Urinary bladder (tissue), 4 donors: ENCODE data around the gene FMN1. TPM values are rescaled to one million over a fixed set of nuclear protein-coding genes. Genes with fewer than 3 reads are reported as not detected.
"Not testable (repeated sequence)": the region's sequence is repeated elsewhere in the genome, so short reads cannot be mapped to it uniquely, and the experiment has no call there.

ENCODE experiments used
- DNase-seq: peaks from one replicate; pipeline ENCODE4 v3.0.0-alpha.2; 2015; ENCODE audit errors: extremely low spot score
- H3K27ac ChIP-seq: one replicate; pipeline ENCODE4 v1.5.1; 2013; ENCODE audit warnings: low read depth, mild to moderate bottlenecking, moderate library complexity
- H3K36me3 ChIP-seq: one replicate; pipeline ENCODE4 v1.6.1; 2013; ENCODE audit warnings: mild to moderate bottlenecking, moderate library complexity; ENCODE audit not compliant: insufficient read depth
- H3K4me1 ChIP-seq: one replicate; pipeline ENCODE4 v1.6.1; 2013; ENCODE audit warnings: mild to moderate bottlenecking, moderate library complexity; ENCODE audit not compliant: insufficient read depth
- H3K4me3 ChIP-seq: one replicate; pipeline ENCODE4 v1.5.1; 2013; ENCODE audit warnings: low read depth, low read length
- WGBS: extraction: QIAGEN DNeasy Blood & Tissue Kit; methylation state at CpG from one replicate; pipeline ENCODE4 v1.1.7; 2013; 5-methylcytosine and 5-hydroxymethylcytosine counted together
- polyA plus RNA-seq: library from polyadenylated mRNA; stranded (reverse); fragments of 200-250 nt; gene quantifications from one replicate; pipeline ENCODE4 v1.2.3, GENCODE V29; 2013
- total RNA-seq: library from RNA; depleted of rRNA; stranded (reverse); fragments of >200 nt; gene quantifications from one replicate; pipeline ENCODE4 v1.2.3, GENCODE V29; 2014
- donor health status: healthy with polysubstance abuse.
- donor health status: healthy.

FMN1 gene
- total and polyA plus RNA-seq, 2 donors, result 0.95 to 6.2 TPM

DNA sequence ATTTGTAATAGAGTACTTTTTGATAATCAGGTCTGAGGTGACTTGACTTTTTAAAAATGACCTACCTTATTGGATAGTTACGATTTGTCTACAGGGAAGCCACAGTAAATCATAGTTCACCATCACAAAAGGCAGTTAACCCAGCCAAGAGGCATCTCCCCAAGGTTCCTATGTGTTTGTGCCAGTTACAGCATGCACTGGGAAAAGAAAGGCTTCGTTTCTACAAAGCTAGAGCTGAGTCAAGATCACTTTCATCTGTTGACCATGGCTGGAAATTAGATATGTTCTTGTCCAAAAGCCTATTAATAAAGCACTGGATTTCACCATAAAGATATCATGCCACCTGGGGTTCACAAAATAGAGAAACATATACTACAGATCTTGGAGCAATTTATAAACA, 336.8 kb downstream of the FMN1 start:
- H3K27ac ChIP-seq, result no peak overlapping the region
- no peak for DNase-seq
- no peak overlapping the region for H3K4me3 ChIP-seq
- 76% methylated on average over 2 of the region's 2 CpGs for WGBS
- H3K36me3 ChIP-seq, result no peaks in the 10 kb centered on the region
- no peaks in the 10 kb centered on the region for H3K4me1 ChIP-seq

DNA sequence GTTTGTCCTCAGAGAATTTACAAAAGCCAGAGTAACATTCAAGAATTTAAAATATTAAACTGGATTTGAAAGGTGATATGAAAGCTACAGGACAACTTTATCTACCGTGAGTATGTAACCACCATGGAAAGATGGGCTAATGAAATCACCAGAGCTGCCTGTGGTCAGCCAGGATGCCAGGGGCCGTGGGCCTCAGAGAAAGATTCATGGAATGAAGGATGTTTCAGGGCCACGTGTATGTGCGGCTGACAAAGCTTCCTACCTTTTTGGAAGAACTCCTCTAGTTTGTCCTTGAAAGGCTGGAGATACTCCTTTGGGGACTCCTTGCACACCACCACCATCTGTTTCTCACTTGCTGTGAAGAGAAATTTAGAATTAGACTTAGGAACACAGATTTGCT, 337.8 kb downstream of the FMN1 start:
- H3K4me1 ChIP-seq, result no peaks in the 10 kb centered on the region
- WGBS, result 79% methylated on average over 4 of the region's 4 CpGs
- no peak overlapping the region for H3K27ac ChIP-seq
- no peak overlapping the region for H3K4me3 ChIP-seq
- H3K36me3 ChIP-seq, result no peaks in the 10 kb centered on the region
- no peak for DNase-seq

DNA sequence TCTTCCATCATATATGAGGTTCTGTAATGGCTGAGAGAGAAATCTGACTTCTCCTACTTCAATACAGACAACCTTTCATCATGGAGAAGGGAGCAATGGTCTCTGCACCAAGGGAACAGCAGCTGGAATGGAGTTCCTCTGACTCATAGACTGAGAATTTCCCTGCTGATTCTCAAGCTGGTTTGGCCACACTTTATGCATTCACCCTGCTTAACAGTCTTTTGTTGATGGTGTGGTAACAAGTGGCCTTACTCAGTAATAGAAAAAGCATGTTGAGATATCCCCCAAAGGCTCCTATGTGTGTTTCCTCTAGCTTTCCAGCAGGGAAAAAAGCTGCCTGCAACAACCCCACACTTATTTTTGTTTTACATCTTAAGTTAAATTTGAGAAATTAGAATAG, 338.6 kb downstream of the FMN1 start:
- Histone ChIP-seq H3K4me3 (no peak overlapping the region), H3K36me3 (no peaks in the 10 kb centered on the region), H3K4me1 (no peaks in the 10 kb centered on the region), H3K27ac (no peak overlapping the region)
- DNase-seq, result no peak

DNA sequence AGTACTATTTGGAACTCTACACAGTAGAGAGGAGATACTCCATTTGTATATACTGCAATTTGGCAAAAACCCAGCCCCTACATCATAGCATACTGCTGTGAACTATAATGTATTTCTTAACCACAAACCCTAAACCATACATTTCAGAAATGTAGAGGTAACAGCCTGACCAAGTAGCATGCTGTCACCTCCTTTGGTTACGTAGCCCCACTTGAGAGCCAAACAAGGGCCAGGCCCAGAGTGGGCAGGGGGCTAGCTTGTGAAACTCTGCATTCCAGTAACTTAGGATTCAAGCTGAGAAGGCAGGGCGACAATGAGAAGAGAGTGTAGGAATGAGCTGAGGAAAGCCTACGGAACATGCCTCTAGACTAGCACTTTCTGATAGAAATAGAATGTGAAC, 340.9 kb downstream of the FMN1 start:
- no peak for DNase-seq

DNA sequence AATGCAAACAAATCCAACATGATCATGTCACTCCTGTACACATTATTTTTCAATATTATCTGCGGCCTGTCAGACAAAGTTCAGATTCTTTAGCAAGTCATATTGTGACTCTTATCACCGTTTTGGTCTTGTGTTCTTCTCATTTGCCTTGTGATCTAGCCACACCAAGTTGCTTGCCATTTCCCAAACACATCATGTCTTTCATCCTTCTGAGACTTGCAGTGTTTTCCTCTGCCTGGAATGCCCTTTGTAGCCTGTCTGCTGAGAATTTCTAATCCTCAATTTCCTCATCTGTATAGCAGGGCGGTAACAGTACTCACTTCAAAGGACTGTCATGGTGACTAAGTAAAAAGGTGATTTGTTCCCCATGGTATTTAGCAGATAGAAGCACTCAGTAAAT, 341.7 kb downstream of the FMN1 start:
- no peak overlapping the region for H3K4me3 ChIP-seq
- H3K4me1 ChIP-seq, result no peaks in the 10 kb centered on the region
- H3K27ac ChIP-seq, result no peak overlapping the region
- no peak for DNase-seq
- H3K36me3 ChIP-seq, result no peaks in the 10 kb centered on the region
- WGBS, result 87% methylated on average over 3 of the region's 3 CpGs

More for the DNA sequence above, 340.9 kb downstream of the FMN1 start:
- H3K27ac ChIP-seq, result no peak overlapping the region
- no peaks in the 10 kb centered on the region for H3K4me1 ChIP-seq
- no peaks in the 10 kb centered on the region for H3K36me3 ChIP-seq
- WGBS, result 97% methylated on average over 3 of the region's 3 CpGs
- H3K4me3 ChIP-seq, result no peak overlapping the region

DNA sequence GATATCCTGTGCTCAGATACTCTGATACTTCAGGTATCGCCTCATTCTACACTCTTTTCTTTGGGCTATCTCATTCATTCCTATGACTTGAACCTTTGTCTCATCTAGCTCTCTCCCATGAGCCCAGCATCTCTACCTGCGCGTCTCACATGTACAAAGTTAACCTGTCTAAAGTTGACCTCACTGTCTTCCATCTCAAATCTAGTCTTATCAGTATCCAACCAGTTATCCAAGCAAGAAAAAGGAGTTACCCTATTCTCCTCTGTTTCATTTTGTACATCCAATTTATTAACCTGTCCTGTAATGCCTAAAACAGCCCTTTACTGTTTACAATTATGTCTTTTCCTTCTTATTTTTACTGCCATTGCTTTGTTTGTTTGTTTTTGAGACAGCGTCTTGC, 342.5 kb downstream of the FMN1 start:
- Histone ChIP-seq H3K27ac (no peak overlapping the region), H3K4me1 (no peaks in the 10 kb centered on the region), H3K36me3 (no peaks in the 10 kb centered on the region), H3K4me3 (no peak overlapping the region)
- no peak for DNase-seq
- 97% methylated on average over 4 of the region's 4 CpGs for WGBS

DNA sequence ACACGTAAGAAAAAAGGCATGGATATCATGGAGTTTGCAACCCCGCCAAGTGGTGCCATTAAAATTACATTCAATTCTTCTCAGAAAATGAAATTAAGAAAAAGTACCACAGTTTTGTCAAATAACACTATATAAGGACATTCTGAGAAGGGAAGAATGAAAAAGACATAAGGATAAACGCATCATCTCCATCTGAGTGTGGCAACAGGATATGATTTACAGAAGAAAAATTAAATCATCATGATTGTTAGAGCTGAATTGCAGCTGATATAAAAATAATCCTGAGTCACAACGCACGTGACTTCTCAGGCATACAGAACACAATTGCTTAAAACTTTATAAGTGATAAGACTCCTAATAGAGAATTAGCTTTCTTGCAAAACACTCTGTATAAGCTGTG, 342.9 kb downstream of the FMN1 start:
- 85% methylated on average over 5 of the region's 5 CpGs for WGBS
- DNase-seq, result no peak
- no peak overlapping the region for H3K27ac ChIP-seq
- H3K36me3 ChIP-seq, result no peaks in the 10 kb centered on the region
- no peaks in the 10 kb centered on the region for H3K4me1 ChIP-seq
- H3K4me3 ChIP-seq, result no peak overlapping the region

DNA sequence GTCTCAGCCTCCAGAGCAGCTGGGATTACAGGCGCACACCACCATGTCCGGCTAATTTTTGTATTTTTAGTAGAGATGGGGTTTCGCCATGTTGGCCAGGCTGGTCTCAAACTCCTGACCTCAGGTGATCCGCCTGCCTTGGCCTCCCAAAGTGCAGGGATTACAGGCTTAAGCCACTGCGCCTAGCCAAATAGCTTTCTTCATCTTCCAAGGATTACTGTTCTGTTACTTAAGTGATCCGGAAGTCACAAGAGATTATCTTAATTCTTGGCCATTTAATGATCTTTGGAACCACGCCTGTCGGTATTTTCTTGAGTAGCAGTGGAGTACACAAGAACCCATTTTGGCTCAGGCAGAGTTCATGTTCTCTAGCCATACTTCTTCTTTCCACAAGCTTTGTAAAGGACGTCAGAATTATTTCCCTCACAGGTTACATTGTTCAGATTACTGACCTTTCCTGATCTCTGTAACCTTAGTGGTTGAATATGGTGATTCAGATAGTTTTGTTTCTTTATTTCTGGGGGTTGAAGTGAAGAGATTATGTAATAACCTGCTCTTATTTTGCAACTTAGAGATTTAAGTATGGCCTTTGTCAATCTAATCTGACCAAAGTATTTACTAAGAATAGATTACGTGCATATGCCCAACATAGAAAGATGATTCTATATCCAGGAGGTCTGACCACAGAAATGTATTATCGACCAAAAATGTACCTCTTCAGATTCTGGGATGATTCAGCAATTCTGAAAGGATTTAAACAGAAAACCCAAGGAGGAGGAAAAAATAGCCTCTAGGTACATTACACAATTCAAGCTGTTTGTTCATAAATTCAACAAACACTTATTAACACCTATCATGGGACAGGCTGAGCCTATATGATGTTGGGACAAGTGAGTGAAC, 344.5 kb downstream of the FMN1 start:
- H3K27ac ChIP-seq, result no peak overlapping the region
- H3K4me1 ChIP-seq, result no peaks in the 10 kb centered on the region
- DNase-seq, result no peak
- no peak overlapping the region for H3K4me3 ChIP-seq
- WGBS, result 86% methylated on average over 11 of the region's 11 CpGs
- H3K36me3 ChIP-seq, result no peaks in the 10 kb centered on the region

DNA sequence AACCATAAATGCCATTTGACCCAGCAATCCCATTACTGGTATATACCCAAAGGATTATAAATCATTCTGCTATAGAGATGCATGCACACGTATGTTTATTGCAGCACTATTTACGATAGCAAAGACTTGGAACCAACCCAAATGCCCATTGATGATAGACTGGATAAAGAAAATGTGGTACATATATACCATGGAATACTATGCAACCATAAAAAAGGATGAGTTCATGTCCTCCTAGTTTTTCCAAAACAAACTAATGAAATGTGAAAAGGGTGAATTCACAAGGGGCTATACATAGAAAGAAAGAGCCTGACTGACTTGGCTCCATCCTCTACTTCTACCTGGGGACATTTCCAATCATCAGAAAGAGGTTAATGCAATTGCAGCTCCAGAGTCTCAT, 347.8 kb downstream of the FMN1 start:
- not testable (repeated sequence) for DNase-seq, H3K4me3 ChIP-seq, H3K36me3 ChIP-seq, H3K27ac ChIP-seq, H3K4me1 ChIP-seq
- 91% methylated on average over 2 of the region's 2 CpGs for WGBS

DNA sequence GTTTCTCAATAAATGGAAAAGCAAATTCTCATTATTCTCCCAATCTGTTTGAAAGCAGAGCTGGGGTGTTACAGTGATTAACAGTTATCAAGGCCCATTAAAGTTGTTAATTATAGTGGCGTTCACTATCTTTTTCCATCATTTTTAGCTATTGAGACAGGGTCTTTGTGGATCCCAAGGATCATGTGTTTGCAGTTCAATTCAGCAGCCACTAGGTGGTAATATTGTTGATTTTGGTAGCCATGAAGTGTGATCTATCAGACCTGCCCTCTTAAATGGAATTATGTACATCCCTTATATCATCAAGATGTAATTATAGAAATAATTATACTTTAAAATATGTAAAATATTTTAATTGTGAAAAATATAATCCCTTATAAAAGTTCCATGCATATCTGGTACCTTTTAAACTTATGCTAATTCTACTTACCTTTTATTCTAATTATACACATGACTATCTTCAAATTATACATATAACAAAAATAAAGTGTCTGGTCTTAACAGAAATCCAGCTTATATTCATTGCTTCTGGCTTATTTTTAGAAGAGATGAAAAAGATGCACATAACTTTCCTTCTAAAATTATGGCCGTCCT, 350.3 kb downstream of the FMN1 start:
- Histone ChIP-seq H3K4me1 (no peaks in the 10 kb centered on the region), H3K4me3 (no peak overlapping the region), H3K27ac (no peak overlapping the region), H3K36me3 (no peaks in the 10 kb centered on the region)
- WGBS, result 68% methylated on average over 2 of the region's 2 CpGs
- DNase-seq, result no peak

DNA sequence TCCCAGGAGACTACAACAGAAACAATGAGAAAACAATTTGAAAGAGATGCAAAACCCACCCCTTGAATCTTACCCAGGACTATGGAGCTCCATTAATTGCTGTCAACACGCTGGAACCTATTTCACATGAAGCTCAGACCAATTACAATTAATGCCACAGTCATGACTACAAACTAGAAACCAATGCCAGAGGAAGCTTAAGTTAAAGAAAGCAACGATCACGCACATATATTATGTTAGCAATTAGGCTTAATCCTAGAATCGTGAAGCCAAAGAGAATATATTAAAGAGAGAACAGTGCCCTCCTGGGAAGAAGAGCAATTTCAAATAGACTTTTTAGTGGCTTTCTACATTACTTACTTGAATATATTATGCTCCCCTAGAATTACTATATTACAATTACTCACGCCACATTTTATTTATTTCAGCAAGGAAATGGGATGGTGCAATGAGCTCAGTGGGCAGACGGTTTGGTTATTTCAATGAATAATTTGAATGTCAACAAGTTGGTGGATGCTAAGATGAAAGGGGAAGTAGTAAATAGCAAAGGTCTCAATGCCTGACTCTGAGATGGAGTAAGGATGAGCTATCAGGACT, 351.2 kb downstream of the FMN1 start:
- no peaks in the 10 kb centered on the region for H3K4me1 ChIP-seq
- no peak overlapping the region for H3K27ac ChIP-seq
- no peak for DNase-seq
- 69% methylated on average over 6 of the region's 6 CpGs for WGBS
- no peaks in the 10 kb centered on the region for H3K36me3 ChIP-seq
- no peak overlapping the region for H3K4me3 ChIP-seq

DNA sequence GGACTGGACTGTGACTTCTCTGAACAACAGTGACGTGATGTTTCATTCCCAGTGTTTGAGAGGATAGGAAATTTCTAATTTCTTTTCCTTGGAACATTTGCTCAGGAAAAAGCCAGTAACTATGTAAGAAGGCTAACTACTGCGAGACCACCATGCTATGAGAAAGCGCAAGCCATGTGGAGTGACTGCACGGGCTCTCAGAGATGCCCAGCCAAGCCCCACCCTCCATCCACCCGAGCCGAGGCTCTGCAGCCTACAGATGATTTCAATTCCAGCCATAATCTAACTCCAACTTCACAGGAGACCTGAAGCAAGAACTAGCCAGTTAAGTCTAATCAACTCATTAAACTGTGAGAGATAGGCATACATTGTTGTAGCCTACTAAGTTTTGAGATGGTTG, 352.4 kb downstream of the FMN1 start:
- Histone ChIP-seq H3K4me1 (no peaks in the 10 kb centered on the region), H3K4me3 (no peak overlapping the region), H3K27ac (no peak overlapping the region), H3K36me3 (no peaks in the 10 kb centered on the region)
- DNase-seq, result no peak
- WGBS, result 74% methylated on average over 6 of the region's 6 CpGs

DNA sequence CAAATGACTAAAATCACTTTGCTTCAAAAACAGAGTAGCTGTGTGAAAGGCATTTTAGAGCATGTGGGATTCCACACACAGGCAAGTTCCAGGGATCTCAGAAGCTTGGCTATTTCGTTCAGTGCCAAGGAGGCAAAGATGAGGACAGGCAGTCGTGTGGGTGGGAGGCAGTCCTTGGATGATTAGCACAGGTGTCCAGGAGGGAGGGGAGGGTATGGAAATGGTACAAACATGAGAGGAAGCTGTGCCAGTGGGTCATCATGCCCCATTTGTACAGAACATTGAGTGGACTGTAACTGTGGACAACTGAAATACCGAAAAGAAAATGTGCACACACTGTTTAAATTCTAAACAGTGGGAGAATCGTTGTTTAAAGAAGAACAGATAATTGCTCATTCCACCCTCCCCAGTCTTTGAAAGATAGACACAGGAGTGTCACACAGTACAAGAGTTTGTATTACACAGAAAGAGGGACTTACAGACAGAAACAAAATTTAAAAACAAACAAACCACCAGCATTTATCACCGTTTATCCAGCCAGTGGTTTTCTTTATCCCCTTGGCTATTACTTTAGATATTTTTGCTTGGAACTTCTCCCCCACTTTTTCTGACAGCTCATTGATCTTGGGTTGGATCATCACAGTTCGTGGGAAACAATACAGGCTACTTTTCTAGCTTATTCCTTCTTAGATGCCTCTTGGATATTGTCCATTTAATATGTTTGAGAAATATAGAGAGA, 353.8 kb downstream of the FMN1 start:
- Histone ChIP-seq H3K36me3 (no peaks in the 10 kb centered on the region), H3K4me3 (no peak overlapping the region), H3K27ac (no peak overlapping the region), H3K4me1 (no peaks in the 10 kb centered on the region)
- 43% methylated on average over 6 of the region's 6 CpGs for WGBS
- DNase-seq, result no peak
